K562 treated with DMSO at 1 percent for 4 hours (cell line): ENCODE measurements around the gene OPA3. TPM values are rescaled to one million over a fixed set of nuclear protein-coding genes. Genes with fewer than 3 reads are reported as not detected.

ENCODE experiments used
- total RNA-seq: library from RNA; unstranded; fragments of 300-600 nt; gene quantifications from 2 replicates; pipeline ENCODE4 v1.2.3, GENCODE V29; 2022; ENCODE audit not compliant: insufficient read depth

OPA3 gene
- total RNA-seq = 5.3 and 15.5 TPM in 2 replicates

DNA sequence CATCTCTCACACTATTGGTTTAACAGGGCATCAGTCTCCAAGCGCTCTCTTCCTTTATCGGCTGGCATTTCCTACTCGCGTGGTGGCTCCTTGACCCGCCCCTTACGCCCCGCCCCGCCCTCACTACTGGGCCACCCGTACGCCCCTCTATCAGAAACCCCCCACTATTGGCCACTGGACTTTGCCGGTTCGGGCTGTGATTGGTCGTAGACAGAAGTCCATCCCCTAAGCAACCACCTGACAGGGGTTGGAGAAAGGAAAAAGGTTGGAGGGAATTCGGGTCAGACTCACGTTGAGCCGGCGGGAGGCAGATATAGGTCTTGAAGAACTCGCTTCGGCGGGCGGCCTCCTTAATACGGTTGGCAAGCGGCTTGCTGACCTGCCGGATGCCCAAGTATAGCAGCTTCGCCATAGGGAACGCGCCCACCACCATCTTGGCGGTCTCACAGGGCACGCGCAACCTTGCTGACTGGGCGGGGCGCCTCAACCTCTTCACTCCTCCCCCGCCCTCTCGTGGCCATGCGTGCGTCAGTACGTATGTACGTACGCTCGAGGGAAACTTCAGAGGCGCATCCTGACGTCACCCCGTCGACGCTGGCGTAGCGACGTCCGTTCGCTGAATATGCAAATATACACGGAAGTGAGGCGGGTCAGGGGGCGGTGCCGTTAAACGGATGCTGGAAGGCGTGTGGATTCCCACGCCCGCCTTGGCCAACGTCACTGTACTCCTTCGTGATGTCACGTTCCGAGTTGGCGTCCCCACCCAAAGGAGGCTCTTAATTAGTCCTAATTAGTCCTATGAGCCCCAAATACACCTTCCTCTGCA is at the start of gene OPA3:
TSS of gene OPA3 (minus strand) at position 471 of the 826 bp plus-strand sequence. CDS start at position 433, 38 bp downstream.

DNA sequence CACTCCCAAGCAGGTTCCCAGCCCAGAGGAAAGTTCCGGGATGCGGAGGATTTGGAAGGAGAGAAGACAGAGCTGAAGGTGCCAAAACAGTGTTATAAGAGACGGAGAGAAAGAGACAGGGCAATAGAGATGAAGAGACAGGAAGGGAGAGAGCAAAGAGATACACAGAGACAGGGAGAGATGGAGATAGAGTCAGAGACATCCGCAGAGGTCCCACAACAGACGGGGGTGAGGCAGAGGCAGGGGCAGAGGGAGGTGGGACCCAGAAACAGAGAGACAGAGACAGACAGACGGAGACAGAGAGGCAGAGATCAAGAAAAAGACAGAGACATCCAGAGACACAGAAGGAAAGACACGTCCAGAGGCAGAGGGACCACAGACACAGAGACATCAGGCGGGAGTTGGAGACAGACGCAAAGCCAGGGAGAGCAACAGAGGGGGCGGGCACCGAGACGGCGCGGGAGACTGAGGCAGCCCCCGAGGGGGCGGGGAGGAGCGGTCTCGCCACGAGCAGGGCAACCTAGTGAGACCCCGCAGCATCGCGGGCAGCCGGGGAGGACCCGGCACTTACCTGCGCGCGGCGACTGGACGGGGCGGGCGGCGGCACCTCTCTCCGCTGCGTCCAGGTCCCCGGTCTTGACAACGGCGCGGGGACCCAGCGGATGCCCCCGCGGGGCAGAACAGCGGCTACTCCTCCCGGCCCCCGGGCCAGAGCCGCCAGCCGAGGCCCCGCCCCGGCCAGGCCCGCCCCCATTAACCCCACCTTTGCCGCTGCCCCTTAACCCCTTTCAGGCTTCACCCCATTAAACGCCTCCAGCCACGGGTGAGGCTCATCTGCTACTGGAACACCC is 17.1 kb upstream of the OPA3 start, which contains the start of gene GPR4:
TSS of gene GPR4 (minus strand) at position 689 of the 851 bp plus-strand sequence. CDS start 10,346 bp downstream, outside the sequence.

DNA sequence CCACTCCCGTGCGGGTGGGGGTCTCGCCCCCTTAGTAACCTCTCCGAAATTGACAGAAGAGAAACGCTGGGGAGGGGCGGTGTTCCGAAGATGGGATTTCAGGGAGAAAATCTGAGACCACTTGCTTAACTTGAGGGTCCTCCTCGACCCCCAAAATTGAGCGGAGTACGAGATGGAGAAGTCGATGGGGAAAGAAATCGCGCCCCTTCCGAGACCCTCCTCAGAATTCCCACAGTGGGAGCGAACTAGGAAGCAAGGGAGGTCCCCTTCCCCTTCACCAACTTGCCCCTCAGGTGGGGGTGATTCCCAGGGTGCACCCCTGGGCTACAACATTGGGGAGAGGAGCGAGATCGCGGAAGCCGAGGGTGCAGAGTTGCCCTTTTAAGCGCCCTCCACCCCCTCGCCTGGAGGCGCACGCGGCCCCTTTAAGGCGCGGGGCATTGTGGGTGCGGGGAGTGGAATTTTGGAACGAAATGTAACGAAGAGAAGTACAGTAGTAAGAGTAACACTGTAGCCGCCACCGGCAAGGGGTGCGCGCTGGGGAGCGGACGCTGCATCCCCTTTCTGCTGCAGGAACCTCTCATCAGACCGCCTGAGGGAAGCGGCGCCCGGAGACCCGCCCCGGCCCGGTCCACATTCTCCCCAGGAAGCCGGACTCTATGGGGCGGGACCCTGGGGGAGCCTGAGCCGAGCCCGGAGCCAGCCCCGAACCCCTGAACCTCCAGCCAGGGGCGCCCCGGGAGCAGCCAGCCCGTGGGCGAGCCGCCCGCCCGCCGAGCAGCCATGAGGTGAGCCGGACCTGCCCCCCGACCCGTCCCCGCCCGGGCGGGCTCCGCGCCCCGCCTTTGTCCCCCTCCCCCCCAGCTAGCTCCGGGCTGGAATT is 77.4 kb downstream of the OPA3 start, which contains the start of gene VASP:
TSS of gene VASP (plus strand) at position 491 of the 883 bp plus-strand sequence. CDS start at position 784, 293 bp downstream.

DNA sequence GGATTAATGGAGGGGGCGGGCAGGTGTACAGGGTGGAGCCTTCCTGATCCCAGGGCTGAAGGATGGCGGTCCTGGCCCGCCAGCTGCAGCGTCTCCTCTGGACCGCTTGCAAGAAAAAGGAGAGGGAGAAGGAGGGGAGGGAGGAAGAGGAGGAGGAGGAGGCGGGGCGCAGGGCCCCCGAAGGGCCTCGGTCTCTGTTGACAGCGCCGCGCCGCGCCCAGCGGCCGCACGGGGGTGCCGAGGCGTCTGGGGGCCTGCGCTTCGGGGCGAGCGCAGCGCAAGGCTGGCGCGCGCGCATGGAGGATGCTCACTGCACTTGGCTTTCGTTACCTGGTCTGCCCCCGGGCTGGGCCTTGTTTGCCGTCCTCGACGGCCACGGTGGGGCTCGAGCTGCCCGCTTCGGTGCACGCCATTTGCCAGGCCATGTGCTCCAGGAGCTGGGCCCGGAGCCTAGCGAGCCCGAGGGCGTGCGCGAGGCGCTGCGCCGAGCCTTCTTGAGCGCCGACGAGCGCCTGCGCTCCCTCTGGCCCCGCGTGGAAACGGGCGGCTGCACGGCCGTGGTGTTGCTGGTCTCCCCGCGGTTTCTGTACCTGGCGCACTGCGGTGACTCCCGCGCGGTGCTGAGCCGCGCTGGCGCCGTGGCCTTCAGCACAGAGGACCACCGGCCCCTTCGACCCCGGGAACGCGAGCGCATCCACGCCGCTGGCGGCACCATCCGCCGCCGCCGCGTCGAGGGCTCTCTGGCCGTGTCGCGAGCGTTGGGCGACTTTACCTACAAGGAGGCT is 86.0 kb downstream of the OPA3 start, which contains the start of gene PPM1N:
TSS of gene PPM1N (plus strand) at position 33 of the 785 bp plus-strand sequence. CDS start at position 63, 30 bp downstream.

Other genes with a start within 250 kb of the OPA3 start
- gene KLC3, start 244.1 kb downstream of the OPA3 start, total RNA-seq = 2.4 and 4.9 TPM in 2 replicates
- 26.3 and 27.2 TPM in 2 replicates for gene ERCC2, start 214.2 kb downstream of the OPA3 start, total RNA-seq
- 15.9 and 26.6 TPM in 2 replicates for gene PPP1R13L, start 179.7 kb downstream of the OPA3 start, total RNA-seq
- gene POLR1G, start 178.2 kb downstream of the OPA3 start, total RNA-seq = 2.8 and 2.9 TPM in 2 replicates
- 53.4 and 72.7 TPM in 2 replicates for gene ERCC1, start 160.9 kb downstream of the OPA3 start, total RNA-seq
- 1.0 and 2.9 TPM in 2 replicates for gene FOSB, start 116.8 kb downstream of the OPA3 start, total RNA-seq
- 56.5 and 60.3 TPM in 2 replicates for gene RTN2, start 87.8 kb downstream of the OPA3 start, total RNA-seq
- gene PPM1N, start 86.4 kb downstream of the OPA3 start, total RNA-seq = 12.6 and 14.2 TPM in 2 replicates
- gene VASP, start 77.3 kb downstream of the OPA3 start, total RNA-seq = 91.0 and 99.4 TPM in 2 replicates
- gene GPR4, start 17.4 kb upstream of the OPA3 start, total RNA-seq = not detected in 2 replicates
- 48.9 and 83.8 TPM in 2 replicates for gene EML2, start 54.6 kb upstream of the OPA3 start, total RNA-seq
- 11.7 and 15.8 TPM in 2 replicates for gene GIPR, start 83.4 kb upstream of the OPA3 start, total RNA-seq
- 823 and 893 TPM in 2 replicates for gene SNRPD2, start 107.2 kb upstream of the OPA3 start, total RNA-seq
- gene QPCTL, start 107.9 kb upstream of the OPA3 start, total RNA-seq = 22.5 and 31.7 TPM in 2 replicates
- 16.7 TPM in 2 replicates for gene FBXO46, start 146.1 kb upstream of the OPA3 start, total RNA-seq
- 0.28 and 0.44 TPM in 2 replicates for gene MEIOSIN, start 148.6 kb upstream of the OPA3 start, total RNA-seq
- gene SIX5, start 184.4 kb upstream of the OPA3 start, total RNA-seq = 18.3 and 23.1 TPM in 2 replicates
- 40.1 and 61.8 TPM in 2 replicates for gene DMPK, start 197.7 kb upstream of the OPA3 start, total RNA-seq
- gene DMWD, start 208.0 kb upstream of the OPA3 start, total RNA-seq = 32.7 and 43.6 TPM in 2 replicates
- gene RSPH6A, start 230.5 kb upstream of the OPA3 start, total RNA-seq = 0.44 and 1.2 TPM in 2 replicates